ENCODE results near the gene PRKAG2.

The PRKAG2 gene

GRCh38 chr7:151710646-151711434, 166.1 kb downstream of the PRKAG2 start:
- no peak overlapping the region for H3K4me3 ChIP-seq (ENCODE audit: low read length)
- no peak for DNase-seq (ENCODE audit: low read depth)
- TF ChIP-seq, protein P1, sequence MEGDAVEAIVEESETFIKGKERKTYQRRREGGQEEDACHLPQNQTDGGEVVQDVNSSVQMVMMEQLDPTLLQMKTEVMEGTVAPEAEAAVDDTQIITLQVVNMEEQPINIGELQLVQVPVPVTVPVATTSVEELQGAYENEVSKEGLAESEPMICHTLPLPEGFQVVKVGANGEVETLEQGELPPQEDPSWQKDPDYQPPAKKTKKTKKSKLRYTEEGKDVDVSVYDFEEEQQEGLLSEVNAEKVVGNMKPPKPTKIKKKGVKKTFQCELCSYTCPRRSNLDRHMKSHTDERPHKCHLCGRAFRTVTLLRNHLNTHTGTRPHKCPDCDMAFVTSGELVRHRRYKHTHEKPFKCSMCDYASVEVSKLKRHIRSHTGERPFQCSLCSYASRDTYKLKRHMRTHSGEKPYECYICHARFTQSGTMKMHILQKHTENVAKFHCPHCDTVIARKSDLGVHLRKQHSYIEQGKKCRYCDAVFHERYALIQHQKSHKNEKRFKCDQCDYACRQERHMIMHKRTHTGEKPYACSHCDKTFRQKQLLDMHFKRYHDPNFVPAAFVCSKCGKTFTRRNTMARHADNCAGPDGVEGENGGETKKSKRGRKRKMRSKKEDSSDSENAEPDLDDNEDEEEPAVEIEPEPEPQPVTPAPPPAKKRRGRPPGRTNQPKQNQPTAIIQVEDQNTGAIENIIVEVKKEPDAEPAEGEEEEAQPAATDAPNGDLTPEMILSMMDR (IDR thresholded peaks at IDR 0.05; ENCODE audit: insufficient read depth, low read depth, low read length, missing control alignments), result no peak

- TF ChIP-seq, protein P1 (IDR thresholded peaks at IDR 0.05; ENCODE audit: insufficient read depth, low read depth, low read length, missing control alignments), result no peak
- H3K4me3 ChIP-seq (ENCODE audit: low read length), result no peak overlapping the region
- no peak for DNase-seq (ENCODE audit: low read depth)
Observed at GRCh38 chr7:151710121-151710640, 166.7 kb downstream of the PRKAG2 start.

GRCh38 chr7:151709141-151710038, 167.5 kb downstream of the PRKAG2 start:
- TF ChIP-seq, protein P1 (IDR thresholded peaks at IDR 0.05; ENCODE audit: insufficient read depth, low read depth, low read length, missing control alignments), result no peak
- DNase-seq (ENCODE audit: low read depth), result no peak
- H3K4me3 ChIP-seq (ENCODE audit: low read length), result no peak overlapping the region

GRCh38 chr7:151708610-151709009, 168.3 kb downstream of the PRKAG2 start:
- H3K4me3 ChIP-seq (ENCODE audit: low read length), result no peak overlapping the region
- TF ChIP-seq, protein P1 (IDR thresholded peaks at IDR 0.05; ENCODE audit: insufficient read depth, low read depth, low read length, missing control alignments), result no peak

DNA sequence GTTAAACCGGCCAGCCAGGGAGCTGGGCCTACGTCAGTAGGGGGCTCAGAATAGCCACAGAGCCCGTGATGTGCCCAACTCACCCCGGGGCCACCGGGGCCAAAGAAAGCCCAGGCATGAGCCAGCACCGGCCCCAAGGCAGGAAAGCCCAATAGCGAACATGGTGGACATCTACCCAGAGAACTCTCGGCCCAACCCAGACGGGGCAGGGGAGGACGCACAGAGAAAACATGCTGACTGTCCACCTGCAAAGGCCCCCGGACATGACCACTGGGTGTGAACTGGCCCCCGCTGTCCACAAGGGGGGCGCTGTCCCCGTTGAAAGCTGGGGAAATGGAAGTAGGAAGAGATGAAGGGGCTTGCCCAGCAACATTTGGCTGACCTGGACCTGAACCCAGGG, 169.2 kb downstream of the PRKAG2 start:
- TF ChIP-seq, protein P1 (IDR thresholded peaks at IDR 0.05; ENCODE audit: insufficient read depth, low read depth, low read length, missing control alignments), result no peak
- no peak for DNase-seq (ENCODE audit: low read depth)
- no peak overlapping the region for H3K4me3 ChIP-seq (ENCODE audit: low read length)

More at GRCh38 chr7:151708610-151709009, 168.3 kb downstream of the PRKAG2 start:
- DNase-seq (ENCODE audit: low read depth), result no peak

DNA sequence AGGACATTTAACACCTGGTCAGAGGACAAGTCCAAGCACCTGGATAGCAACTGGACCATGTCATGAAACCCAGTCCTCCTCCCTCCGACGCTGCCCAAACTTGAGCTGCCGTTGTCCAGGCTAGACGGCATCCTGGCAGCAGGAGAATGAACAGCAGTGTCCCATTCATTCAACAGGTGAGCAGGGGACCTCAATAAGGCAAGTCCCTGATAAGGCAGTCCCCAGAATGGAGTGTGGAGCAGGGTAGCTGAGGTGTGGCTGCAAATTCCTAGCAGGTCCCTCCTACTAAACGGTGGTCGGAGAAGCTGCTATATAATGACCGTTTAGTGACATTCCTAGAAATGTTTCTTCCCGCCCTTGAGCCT, 169.8 kb downstream of the PRKAG2 start:
- DNase-seq (ENCODE audit: low read depth), result no peak
- TF ChIP-seq, protein P1 (IDR thresholded peaks at IDR 0.05; ENCODE audit: insufficient read depth, low read depth, low read length, missing control alignments), result no peak
- no peak overlapping the region for H3K4me3 ChIP-seq (ENCODE audit: low read length)
